ENCODE results near the gene GRID1.

The GRID1 gene

DNA sequence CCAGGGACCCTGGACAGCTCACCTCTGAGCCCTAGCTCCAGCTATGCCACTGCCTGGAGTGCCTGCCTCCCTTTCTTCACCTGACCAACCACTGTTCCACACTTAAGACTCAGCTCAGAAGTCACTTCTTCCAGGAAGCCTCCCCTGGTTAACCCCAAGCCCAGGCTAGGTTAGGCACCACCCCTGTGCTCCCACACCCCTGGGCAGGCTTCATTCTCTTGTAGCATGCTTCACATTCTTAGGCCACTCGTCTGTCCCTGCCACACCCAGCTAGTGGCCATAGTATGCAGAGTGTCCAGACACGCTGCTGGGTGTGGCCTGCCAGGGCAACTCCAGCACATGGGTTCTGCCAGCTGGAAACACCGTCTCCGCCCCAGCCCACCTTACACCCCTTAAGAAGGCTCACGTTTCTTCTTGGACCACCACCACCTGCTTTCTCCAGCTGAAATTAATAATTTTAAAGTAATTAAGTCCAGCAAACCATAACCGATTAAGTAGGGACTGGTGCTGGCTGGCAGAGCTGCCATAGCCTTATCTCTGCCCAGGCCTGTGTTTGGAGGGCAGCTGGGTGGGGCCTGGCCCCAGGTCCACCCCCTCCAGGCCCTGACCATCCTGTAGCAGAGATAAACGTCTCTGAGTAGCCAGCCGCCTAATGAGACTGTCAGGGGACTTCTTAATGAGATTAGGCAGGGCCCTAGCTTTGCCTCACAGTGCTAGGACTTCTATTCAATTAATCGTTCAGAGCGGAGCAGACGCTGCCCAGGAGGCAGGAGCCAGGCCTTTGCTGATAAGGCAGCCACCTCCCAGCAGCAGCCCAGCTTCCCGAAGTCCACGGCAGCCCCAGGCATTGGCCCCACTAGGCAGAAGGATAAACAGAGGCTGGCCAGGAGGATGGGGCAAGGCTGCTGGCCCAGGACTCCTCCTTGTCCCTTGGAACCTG is 20.5 kb downstream of the GRID1 start:
- Histone ChIP-seq H3K27me3 (ENCODE audit: control insufficient read depth in 2 of 2, insufficient read depth in 2 of 2, low read length in 2 of 2) (no peaks in the 10 kb centered on the region), H3K36me3 (ENCODE audit: control insufficient read depth in 2 of 2, insufficient read depth in 2 of 2, low read length in 2 of 2) (no peaks in the 10 kb centered on the region), H3K4me1 (ENCODE audit: control insufficient read depth in 2 of 2, insufficient read depth in 2 of 2, low read length in 2 of 2) (no peaks in the 10 kb centered on the region), H3K27ac (ENCODE audit: low read depth in 2 of 2, low read length in 2 of 2) (no peak overlapping the region), H3K9ac (ENCODE audit: low read depth in 1 of 2, low read length in 2 of 2) (no peak overlapping the region), H3K4me3 (ENCODE audit: low read length in 2 of 2) (no peak overlapping the region), H3K9me3 (ENCODE audit: control insufficient read depth in 2 of 2, low read length in 2 of 2) (no peaks in the 10 kb centered on the region)

GRCh38 chr10:86345296-86345858 is 21.2 kb downstream of the GRID1 start:
- Histone ChIP-seq H3K4me1 (ENCODE audit: control insufficient read depth in 2 of 2, insufficient read depth in 2 of 2, low read length in 2 of 2) (no peaks in the 10 kb centered on the region), H3K4me3 (ENCODE audit: low read length in 2 of 2) (no peak overlapping the region), H3K27ac (ENCODE audit: low read depth in 2 of 2, low read length in 2 of 2) (no peak overlapping the region), H3K9ac (ENCODE audit: low read depth in 1 of 2, low read length in 2 of 2) (no peak overlapping the region), H3K9me3 (ENCODE audit: control insufficient read depth in 2 of 2, low read length in 2 of 2) (no peaks in the 10 kb centered on the region), H3K27me3 (ENCODE audit: control insufficient read depth in 2 of 2, insufficient read depth in 2 of 2, low read length in 2 of 2) (no peaks in the 10 kb centered on the region), H3K36me3 (ENCODE audit: control insufficient read depth in 2 of 2, insufficient read depth in 2 of 2, low read length in 2 of 2) (no peaks in the 10 kb centered on the region)

DNA sequence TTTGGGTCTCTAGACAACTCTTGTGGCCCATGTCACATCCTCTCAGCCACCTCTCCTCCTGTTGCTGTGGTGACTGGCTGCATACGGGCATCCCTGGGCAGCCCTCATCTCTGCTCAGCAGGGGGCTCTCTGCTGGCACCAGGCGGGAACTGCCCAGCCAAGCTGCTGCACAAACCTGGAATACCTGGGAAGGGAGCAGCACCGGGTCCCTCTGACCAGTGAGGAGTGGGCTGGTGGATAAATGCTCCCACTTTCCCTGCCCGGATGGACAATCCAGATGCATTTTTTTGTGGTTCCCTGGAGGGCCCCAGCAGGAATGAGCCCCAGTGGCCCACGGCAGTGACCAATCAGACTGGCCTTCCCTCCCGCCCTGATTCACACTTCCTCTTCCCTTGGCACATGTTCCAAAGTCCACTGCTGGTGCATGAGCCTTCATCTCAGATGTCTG is 21.9 kb downstream of the GRID1 start:
- no peak overlapping the region for H3K27ac ChIP-seq (ENCODE audit: low read depth in 2 of 2, low read length in 2 of 2)
- H3K4me1 ChIP-seq (ENCODE audit: control insufficient read depth in 2 of 2, insufficient read depth in 2 of 2, low read length in 2 of 2), result no peaks in the 10 kb centered on the region
- H3K9ac ChIP-seq (ENCODE audit: low read depth in 1 of 2, low read length in 2 of 2), result no peak overlapping the region

GRCh38 chr10:86344281-86344680 is 22.3 kb downstream of the GRID1 start:
- Histone ChIP-seq H3K4me3 (ENCODE audit: low read length in 2 of 2) (no peak overlapping the region), H3K4me1 (ENCODE audit: control insufficient read depth in 2 of 2, insufficient read depth in 2 of 2, low read length in 2 of 2) (no peaks in the 10 kb centered on the region), H3K36me3 (ENCODE audit: control insufficient read depth in 2 of 2, insufficient read depth in 2 of 2, low read length in 2 of 2) (no peaks in the 10 kb centered on the region), H3K9me3 (ENCODE audit: control insufficient read depth in 2 of 2, low read length in 2 of 2) (no peaks in the 10 kb centered on the region), H3K27ac (ENCODE audit: low read depth in 2 of 2, low read length in 2 of 2) (no peak overlapping the region), H3K9ac (ENCODE audit: low read depth in 1 of 2, low read length in 2 of 2) (no peak overlapping the region), H3K27me3 (ENCODE audit: control insufficient read depth in 2 of 2, insufficient read depth in 2 of 2, low read length in 2 of 2) (no peaks in the 10 kb centered on the region)

More for the DNA sequence above, 21.9 kb downstream of the GRID1 start:
- H3K36me3 ChIP-seq (ENCODE audit: control insufficient read depth in 2 of 2, insufficient read depth in 2 of 2, low read length in 2 of 2), result no peaks in the 10 kb centered on the region
- no peaks in the 10 kb centered on the region for H3K9me3 ChIP-seq (ENCODE audit: control insufficient read depth in 2 of 2, low read length in 2 of 2)
- H3K27me3 ChIP-seq (ENCODE audit: control insufficient read depth in 2 of 2, insufficient read depth in 2 of 2, low read length in 2 of 2), result no peaks in the 10 kb centered on the region
- H3K4me3 ChIP-seq (ENCODE audit: low read length in 2 of 2), result no peak overlapping the region

GRCh38 chr10:86343761-86344160 is 22.8 kb downstream of the GRID1 start:
- Histone ChIP-seq H3K9me3 (ENCODE audit: control insufficient read depth in 2 of 2, low read length in 2 of 2) (no peaks in the 10 kb centered on the region), H3K9ac (ENCODE audit: low read depth in 1 of 2, low read length in 2 of 2) (no peak overlapping the region), H3K4me3 (ENCODE audit: low read length in 2 of 2) (no peak overlapping the region), H3K36me3 (ENCODE audit: control insufficient read depth in 2 of 2, insufficient read depth in 2 of 2, low read length in 2 of 2) (no peaks in the 10 kb centered on the region), H3K27me3 (ENCODE audit: control insufficient read depth in 2 of 2, insufficient read depth in 2 of 2, low read length in 2 of 2) (no peaks in the 10 kb centered on the region), H3K4me1 (ENCODE audit: control insufficient read depth in 2 of 2, insufficient read depth in 2 of 2, low read length in 2 of 2) (no peaks in the 10 kb centered on the region), H3K27ac (ENCODE audit: low read depth in 2 of 2, low read length in 2 of 2) (no peak overlapping the region)

DNA sequence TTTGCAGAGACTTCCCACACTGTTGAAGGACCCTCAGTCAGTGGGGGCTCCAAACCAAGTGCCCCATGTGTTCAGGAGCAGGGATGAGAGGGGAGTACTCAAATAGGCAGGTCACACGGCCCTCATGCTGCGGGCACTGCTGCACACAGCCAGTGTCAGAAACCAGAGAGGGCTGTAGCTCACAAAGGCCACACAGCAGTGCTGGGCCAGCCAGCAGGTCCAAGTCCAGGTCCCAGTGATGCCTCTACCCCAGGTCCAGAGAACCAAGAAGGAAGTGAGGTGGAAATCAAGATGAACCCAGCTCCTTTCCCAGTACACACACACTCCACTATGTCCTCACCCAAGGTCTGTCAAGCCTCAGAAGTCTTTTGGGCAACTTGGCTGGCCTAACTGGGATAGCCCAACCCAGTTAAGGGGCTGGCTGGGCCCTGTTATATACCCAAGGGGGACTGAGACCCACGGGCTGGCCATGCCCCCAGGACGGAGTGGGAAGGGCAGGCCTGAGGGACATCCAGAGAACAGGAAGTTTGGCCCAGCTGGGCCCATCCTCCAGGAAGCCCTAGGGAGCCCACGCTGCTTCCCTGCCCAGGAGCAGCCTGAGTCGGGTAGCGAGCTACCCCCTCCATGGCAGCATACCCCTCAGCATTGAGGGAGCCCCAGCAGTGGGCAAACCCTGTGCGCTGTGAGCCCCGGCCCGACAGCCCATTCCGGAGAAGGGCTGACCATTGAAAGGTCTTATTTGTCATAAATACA is 24.3 kb downstream of the GRID1 start:
- Histone ChIP-seq H3K9ac (ENCODE audit: low read depth in 1 of 2, low read length in 2 of 2) (no peak overlapping the region), H3K9me3 (ENCODE audit: control insufficient read depth in 2 of 2, low read length in 2 of 2) (no peaks in the 10 kb centered on the region), H3K36me3 (ENCODE audit: control insufficient read depth in 2 of 2, insufficient read depth in 2 of 2, low read length in 2 of 2) (no peaks in the 10 kb centered on the region), H3K27ac (ENCODE audit: low read depth in 2 of 2, low read length in 2 of 2) (no peak overlapping the region), H3K4me3 (ENCODE audit: low read length in 2 of 2) (no peak overlapping the region), H3K4me1 (ENCODE audit: control insufficient read depth in 2 of 2, insufficient read depth in 2 of 2, low read length in 2 of 2) (no peaks in the 10 kb centered on the region), H3K27me3 (ENCODE audit: control insufficient read depth in 2 of 2, insufficient read depth in 2 of 2, low read length in 2 of 2) (no peaks in the 10 kb centered on the region)

GRCh38 chr10:86341361-86341811 is 25.2 kb downstream of the GRID1 start:
- H3K9ac ChIP-seq (ENCODE audit: low read depth in 1 of 2, low read length in 2 of 2), result no peak overlapping the region
- no peak overlapping the region for H3K4me3 ChIP-seq (ENCODE audit: low read length in 2 of 2)
- H3K27ac ChIP-seq (ENCODE audit: low read depth in 2 of 2, low read length in 2 of 2), result no peak overlapping the region
- no peaks in the 10 kb centered on the region for H3K36me3 ChIP-seq (ENCODE audit: control insufficient read depth in 2 of 2, insufficient read depth in 2 of 2, low read length in 2 of 2)
- H3K27me3 ChIP-seq (ENCODE audit: control insufficient read depth in 2 of 2, insufficient read depth in 2 of 2, low read length in 2 of 2), result no peaks in the 10 kb centered on the region
- H3K4me1 ChIP-seq (ENCODE audit: control insufficient read depth in 2 of 2, insufficient read depth in 2 of 2, low read length in 2 of 2), result no peaks in the 10 kb centered on the region
- H3K9me3 ChIP-seq (ENCODE audit: control insufficient read depth in 2 of 2, low read length in 2 of 2), result no peaks in the 10 kb centered on the region

GRCh38 chr10:86340991-86341260 is 25.7 kb downstream of the GRID1 start:
- H3K27me3 ChIP-seq (ENCODE audit: control insufficient read depth in 2 of 2, insufficient read depth in 2 of 2, low read length in 2 of 2), result no peaks in the 10 kb centered on the region
- no peak overlapping the region for H3K9ac ChIP-seq (ENCODE audit: low read depth in 1 of 2, low read length in 2 of 2)
- H3K9me3 ChIP-seq (ENCODE audit: control insufficient read depth in 2 of 2, low read length in 2 of 2), result no peaks in the 10 kb centered on the region
- no peaks in the 10 kb centered on the region for H3K4me1 ChIP-seq (ENCODE audit: control insufficient read depth in 2 of 2, insufficient read depth in 2 of 2, low read length in 2 of 2)
- no peak overlapping the region for H3K4me3 ChIP-seq (ENCODE audit: low read length in 2 of 2)
- H3K36me3 ChIP-seq (ENCODE audit: control insufficient read depth in 2 of 2, insufficient read depth in 2 of 2, low read length in 2 of 2), result no peaks in the 10 kb centered on the region
- no peak overlapping the region for H3K27ac ChIP-seq (ENCODE audit: low read depth in 2 of 2, low read length in 2 of 2)

DNA sequence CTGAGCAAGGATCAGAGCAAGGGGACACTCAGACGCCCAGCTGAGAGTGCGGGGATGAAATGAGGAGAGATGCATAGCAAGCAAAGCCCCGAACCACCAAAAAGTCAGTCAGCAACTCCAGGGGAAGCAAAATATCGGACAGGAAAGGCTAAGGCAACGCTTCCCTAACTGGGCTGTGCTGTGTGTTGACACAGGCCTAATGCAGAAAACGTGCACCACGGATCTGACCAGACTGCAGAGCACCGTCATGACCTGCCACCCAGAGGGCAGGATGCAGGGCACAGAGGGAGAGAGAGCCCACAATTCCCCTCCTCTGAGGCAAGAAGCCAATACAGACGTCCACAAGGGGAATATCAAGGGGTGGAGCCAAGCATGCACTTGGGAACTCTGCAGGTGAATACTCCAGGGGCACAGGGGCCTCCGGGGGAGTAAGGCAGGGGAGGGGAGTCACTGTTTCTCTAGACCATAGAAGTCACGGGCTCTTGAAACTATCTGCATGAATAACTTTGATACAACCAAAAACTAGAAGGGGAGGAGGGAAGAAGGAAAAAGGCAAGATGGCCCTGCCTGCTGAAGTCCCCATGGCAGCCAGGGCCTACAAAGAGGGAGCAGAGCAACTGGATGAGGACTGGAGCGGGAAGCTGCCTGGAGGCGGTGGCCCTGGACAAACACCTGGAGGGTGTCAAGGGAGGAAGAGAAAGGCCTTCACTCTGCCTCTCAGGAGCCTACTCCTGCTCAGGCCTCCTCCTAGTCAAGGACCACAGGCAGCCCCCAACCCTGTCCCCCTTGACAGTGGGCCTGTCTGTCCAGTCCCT is 26.2 kb downstream of the GRID1 start:
- Histone ChIP-seq H3K27me3 (ENCODE audit: control insufficient read depth in 2 of 2, insufficient read depth in 2 of 2, low read length in 2 of 2) (no peaks in the 10 kb centered on the region), H3K36me3 (ENCODE audit: control insufficient read depth in 2 of 2, insufficient read depth in 2 of 2, low read length in 2 of 2) (no peaks in the 10 kb centered on the region), H3K9ac (ENCODE audit: low read depth in 1 of 2, low read length in 2 of 2) (no peak overlapping the region), H3K9me3 (ENCODE audit: control insufficient read depth in 2 of 2, low read length in 2 of 2) (no peaks in the 10 kb centered on the region), H3K4me1 (ENCODE audit: control insufficient read depth in 2 of 2, insufficient read depth in 2 of 2, low read length in 2 of 2) (no peaks in the 10 kb centered on the region), H3K4me3 (ENCODE audit: low read length in 2 of 2) (no peak overlapping the region), H3K27ac (ENCODE audit: low read depth in 2 of 2, low read length in 2 of 2) (no peak overlapping the region)
